GM18951 (cell line): ENCODE data around the gene PDIA6.

Experiments used
- POLR2A ChIP-seq: IDR thresholded peaks from 4 replicates; pipeline ENCODE4 v1.6.1; 2011; ENCODE audit warnings: mild to moderate bottlenecking; ENCODE audit not compliant: insufficient read length, insufficient read depth; ENCODE audit errors: extremely low read depth
- in situ Hi-C: fragments of 300-500 bp; cut with MboI; formaldehyde crosslinking; loops from one replicate; pipeline ENCODE4 v1.12.0; 2022; ENCODE audit warnings: low sequenced_read_pairs, mixed read lengths, inconsistent platforms; ENCODE audit not compliant: unreplicated experiment

PDIA6 gene

DNA sequence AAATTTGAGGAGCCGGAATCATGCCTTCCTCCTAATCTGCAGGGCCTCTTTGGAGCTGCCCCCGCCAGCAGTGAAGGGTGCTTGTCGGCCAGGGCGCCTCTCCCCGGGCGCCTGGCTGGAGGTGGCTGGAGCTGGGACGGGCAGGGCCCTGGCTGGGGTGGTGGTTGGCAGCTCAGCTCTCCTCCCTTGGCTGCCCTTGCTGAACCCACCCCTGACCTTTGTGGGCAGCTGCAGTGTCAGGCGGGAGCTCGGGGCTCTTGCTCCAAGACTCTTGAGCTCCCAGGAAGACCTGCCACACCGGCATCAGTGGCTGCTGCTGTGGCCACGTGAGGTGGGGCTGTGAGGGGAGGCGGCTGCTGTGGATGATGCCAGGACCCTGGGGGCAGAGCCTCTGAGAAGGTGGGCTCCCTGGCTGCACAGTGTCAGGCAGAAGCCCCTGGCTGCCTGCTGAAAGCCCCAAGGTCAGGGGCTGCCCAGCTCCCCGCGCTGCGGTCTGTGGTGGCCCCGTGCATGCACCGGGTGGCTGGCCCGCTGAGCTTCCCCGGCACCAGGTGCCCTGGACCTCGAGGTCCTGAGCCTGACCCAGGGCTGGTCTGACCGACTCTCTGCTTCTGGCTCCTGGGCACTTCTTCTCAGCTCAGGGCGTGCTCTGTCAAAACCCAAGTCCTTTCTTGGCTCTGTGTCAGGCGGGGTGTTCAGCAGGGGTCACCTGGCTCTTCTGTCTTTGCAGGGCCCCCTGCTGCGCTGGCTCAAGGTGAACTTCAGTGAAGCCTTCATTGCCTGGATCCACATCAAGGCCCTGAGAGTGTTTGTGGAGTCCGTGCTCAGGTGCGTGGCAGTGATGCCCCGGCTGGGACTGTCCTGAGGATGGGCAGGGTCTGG is 34.5 kb downstream of the PDIA6 start:
- in situ Hi-C loops, result no loop called here
- peak; percentile 23 for TF ChIP-seq POLR2A

DNA sequence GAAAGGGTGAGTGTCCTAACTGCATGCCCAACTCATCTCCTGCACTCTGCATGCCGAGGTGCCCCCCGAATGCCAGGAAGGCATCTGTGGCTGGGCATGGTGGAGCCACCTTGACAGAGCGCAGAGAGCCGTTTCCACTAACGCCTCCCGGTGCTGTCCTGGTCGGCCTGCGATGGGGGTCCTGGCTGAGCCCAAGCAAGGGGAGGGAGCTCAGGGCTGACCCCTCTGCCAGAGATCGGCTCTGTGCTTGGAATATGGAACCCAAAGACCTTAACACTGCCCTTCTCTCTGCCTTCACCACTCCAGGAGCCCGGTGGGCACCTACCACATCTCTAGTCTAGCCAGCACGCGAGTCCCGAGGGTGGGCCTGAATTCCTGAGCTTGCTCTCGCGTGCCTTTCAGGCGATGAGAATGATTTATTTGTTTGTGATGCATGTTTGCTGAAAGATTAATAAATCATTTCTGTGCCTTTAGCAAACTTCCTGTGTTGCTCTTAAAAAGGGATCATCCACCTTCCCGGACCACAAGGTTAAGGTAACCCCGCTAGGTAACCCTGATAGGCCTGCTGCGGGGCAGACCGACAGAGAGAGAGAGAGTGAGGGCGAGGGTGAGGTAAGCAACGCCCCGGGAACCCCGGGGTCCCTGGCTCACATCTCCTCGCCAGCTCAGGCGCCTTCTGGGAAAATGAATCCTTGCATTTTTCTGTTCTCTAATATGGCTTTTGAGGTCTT is 35.3 kb downstream of the PDIA6 start:
- in situ Hi-C loops, result no loop called here

DNA sequence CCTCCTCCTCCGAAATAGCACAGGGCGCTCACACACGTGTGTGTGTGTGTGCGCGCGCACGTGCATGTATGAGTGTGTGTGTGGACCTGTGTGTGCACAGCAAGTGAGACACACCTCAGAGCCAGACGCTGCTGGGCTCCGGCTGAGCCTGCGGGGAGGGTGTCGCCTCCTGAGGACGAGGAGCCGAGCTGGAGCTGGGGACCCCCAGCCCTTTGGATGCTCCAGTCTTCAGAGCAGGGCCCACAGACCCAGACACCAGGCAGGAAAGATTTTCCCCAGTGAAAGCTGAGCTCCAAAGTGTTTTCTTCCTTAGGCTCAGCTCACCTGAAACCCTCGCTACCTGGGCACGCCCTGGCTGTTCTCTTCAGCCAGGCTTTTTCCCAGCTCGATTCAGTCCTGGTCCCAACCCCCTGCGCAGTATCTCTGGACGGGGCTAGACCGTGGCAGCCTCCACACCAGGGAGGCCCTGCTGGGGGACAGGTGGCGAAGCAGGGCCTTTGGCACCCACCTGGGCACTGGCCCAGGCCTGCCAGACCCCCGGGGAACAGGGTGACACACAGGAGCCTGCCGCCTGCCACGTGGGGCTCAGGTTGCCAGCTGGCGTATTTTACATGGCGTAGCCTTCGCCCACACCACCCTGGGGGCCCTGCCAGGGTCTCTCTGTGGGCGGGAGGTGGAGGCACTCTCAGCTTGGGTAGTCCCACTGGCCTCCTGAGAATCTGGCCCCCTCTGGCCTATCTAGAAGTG is 36.2 kb downstream of the PDIA6 start:
- in situ Hi-C loops, result no loop called here
- no peak for TF ChIP-seq POLR2A

More for the DNA sequence above, 35.3 kb downstream of the PDIA6 start:
- TF ChIP-seq POLR2A, result no peak

DNA sequence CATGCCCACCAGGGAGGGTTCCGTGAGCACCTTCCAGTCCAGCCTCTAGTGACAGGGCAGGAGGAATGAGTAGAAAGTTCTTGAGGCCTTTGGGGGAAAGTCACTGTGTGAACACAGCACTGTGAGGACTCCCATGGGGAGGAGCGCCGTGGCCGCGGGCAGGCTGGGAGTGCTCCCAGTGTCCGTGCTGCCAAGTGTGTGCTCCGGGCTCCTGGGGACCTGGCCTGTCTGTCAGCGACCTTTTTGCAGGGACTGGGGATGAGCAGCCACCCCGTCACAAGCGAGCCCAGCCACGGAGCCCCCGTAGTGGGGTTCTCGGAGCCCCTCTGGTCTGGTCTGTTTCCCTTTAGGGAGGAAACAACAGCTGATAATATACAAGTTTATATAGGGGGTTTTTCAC is 36.8 kb downstream of the PDIA6 start:
- no peak for TF ChIP-seq POLR2A
- in situ Hi-C loops, result no loop called here

DNA sequence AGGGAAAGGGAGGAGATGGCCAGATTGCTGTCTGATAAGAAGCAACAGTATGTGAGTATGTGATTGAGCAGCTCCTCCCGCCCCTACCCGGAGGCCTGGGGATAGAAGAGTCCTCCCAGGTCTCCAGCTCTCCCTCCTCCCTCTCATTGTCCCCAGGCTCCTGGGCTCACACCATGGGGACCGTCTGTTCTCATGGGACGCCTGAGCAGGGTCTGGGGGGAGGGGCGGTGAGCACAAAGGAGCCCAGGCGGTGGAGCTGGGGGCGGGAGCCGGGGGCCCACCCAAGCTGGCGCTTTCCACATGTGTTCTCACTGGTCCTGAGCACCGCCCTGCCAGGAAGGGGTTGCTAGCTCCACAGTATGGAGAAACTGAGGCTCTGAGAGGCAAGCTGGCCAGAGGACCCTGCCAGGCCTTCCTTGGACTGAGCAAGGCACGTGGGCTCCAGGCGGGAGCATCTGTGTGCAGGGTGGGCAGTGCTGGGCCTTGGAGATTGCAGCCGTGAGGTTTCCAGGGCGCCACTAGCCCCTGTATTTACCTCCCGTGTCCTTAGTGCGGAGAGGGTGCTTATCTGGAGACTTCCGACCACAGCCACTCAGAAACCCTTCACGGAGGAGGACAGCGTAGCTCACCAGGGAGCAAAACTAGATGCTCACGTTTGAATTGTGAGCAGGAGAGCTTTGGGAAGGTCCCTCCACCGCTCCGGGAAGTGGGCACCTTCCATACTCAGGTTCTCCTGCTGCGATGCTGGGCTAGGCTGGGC is 37.4 kb downstream of the PDIA6 start:
- TF ChIP-seq POLR2A, result no peak
- in situ Hi-C loops, result no loop called here

DNA sequence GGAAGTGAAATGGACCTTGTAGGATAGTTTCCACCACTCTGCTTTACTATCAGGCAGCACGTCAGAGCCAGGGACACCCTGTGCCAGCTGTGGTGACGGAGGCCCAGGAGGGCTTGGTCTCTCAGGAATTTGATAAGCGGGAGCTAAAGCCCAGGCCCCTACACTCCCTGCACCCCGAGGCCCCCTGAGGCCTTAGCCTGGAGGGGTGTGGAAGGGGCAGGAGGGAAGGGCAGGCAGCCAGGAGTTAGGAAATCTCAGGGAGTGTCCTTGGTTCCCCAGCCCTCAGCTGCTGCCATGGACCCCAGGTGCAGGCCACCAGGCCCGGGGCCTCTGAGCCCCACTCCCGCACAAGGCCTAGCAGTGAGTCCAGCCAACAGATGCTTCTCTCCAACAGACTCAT is 38.2 kb downstream of the PDIA6 start:
- in situ Hi-C loops, result no loop called here
- TF ChIP-seq POLR2A, result no peak

DNA sequence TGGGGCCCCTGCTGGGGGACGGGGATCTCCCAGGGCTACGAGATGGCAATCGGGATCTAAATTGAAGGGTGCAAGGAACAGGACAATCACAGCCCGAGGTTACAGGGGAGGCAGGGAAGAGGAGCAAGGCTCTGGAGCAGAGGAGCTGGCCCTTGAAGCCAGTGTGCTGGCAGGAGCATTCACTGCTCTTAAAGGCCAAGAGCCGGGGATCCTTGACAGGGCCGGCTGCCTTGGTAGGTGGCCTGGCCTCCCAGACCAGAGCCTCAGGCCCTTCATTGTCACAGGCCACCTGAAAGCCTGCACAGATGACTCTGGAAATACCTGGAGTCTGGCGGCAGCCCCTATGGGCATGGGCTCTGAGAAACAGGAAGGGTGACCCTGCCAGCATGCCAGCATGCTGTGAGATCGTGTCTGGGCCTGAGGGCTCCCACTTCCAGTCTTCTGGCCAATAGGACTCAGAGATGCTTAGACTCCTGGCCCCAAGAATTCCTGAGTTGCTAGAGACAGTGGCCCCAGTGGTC is 38.7 kb downstream of the PDIA6 start:
- in situ Hi-C loops, result no loop called here
- TF ChIP-seq POLR2A, result no peak

DNA sequence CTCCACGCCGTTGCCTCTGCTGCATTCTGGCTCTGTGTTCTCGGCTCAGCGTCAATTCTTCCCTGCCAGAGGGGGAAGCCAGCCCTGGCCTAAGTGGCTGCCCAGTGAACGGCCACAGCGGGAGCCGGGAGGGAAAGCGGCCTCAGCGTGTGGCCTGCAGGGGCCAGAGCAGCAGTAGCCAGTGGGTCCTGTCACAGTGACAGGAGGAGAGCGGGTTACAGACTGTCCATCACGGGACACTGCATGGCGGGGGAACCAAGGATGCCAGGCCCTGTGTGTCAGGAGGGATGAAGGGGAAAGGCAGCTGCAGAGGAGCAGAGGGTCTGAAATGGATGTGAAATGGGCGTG is 39.7 kb downstream of the PDIA6 start:
- no peak for TF ChIP-seq POLR2A
- in situ Hi-C loops, result no loop called here

DNA sequence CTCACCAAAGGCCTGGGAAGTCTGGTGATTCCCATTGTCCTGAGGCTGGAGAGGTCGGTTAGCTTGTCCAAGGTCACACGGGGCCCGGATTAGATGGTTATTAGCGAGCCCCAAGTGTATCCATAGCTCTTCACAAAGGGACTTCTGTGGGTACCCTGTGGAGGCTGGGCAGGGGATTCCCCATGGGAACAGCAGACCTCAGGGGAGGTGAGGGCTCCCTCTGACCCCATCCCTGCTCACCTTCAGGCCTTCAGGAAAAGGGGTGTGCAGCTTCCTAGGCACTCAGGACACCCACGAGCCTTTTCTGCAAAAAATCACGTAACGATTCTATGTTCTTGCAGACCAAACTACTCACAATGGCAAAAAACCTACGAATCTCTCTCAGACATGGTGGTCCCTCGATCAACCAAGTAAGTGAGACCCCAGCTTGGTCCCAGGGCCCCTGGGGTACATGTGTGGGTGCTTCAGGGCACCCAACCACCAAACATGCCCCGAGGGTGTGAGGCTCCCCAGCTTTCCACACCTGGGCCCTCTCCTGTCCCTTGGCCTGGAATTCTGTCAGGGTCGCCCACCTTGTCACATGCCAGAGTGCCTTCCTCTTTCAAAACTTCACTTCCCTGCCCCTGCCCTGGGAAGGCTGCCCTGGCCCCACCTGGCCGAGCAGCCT is 40.3 kb downstream of the PDIA6 start:
- in situ Hi-C loops, result no loop called here
- TF ChIP-seq POLR2A, result no peak

DNA sequence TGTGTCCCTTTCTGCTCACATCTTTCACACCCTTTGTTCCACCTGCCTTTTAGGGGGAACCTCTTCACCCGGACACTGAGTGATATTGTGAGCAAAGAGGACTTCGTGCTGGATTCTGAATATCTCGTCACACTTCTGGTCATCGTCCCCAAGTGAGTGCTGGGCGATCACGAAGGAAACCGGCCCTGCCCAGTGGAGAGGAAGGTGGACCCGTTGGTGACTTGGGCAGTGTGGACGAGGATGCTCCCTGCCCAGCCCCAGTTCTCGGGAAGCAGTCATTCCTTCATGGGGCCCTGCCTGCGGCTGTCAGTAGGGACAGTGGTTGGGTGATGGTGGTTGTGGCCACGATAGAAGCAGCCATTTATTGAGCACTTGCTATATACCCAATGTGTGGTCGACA is 40.8 kb downstream of the PDIA6 start:
- no peak for TF ChIP-seq POLR2A
- in situ Hi-C loops, result no loop called here

DNA sequence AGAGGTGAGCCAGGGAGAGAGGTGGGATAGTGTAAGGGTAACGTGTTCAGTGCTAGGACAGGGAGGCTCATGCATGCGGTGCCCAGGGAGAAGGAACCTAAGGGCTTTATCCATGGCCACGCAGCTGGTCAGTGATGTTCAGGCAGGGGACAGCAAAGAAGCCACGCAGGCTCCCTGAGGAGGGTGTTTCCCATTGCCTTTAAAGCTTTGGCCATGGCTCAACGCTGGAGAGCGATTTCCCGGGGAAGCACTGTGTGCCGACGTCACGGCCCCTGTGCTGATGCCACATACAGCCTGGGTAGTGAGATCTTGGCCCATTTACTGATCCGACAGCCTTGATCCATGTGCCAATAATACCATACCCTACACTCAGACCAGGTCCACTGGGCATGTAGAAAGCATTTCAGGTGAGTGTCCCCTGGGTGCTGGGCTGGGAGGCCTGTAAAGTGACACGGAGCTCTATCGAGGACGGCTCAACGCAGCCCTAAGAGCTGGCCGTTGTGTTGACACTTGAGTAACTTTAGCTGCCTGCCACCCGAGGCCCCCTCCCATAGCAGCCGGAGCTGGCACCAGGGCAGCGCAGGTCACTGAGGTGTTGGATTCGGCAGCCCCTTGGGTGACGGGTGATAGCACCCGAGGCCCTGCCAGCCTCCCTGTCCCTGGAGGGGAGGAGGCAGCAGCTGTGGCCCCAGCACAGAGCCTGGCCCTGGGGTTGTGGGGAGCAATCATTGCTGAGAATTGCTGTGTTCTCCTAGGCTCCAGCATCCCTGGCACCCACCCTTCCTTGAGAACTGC is 41.4 kb downstream of the PDIA6 start:
- no peak for TF ChIP-seq POLR2A
- in situ Hi-C loops, result no loop called here
